D721Med (cell line): ENCODE results near the gene SPINK1.

ENCODE experiments used
- DNase-seq: peaks from one replicate; pipeline ENCODE4 v3.0.0; 2011; ENCODE audit warnings: low spot score; ENCODE audit not compliant: insufficient read length
- FAIRE-seq: peaks from 2 replicates; lab custom pipeline; 2011; peaks lifted over from hg19 to GRCh38; lab: Jason Lieb, UNC
- CTCF ChIP-seq: IDR thresholded peaks from 2 replicates; pipeline ENCODE4 v1.5.1; 2012; ENCODE audit warnings: mild to moderate bottlenecking, control low read depth; ENCODE audit not compliant: insufficient read depth; ENCODE audit errors: missing control alignments

Gene SPINK1

GRCh38 chr5:147857302-147858129 lies 26.0 kb upstream of the SPINK1 start:
- TF ChIP-seq CTCF, result peak; percentile 87
- FAIRE-seq (peak; percentile 48), DNase-seq (no peak)

- FAIRE-seq (no peak), DNase-seq (no peak)
- TF ChIP-seq CTCF, result no peak
Observed at GRCh38 chr5:147856801-147857200, 25.3 kb upstream of the SPINK1 start.

- DNase-seq, result no peak
- FAIRE-seq, result no peak
- TF ChIP-seq CTCF, result no peak
Observed at GRCh38 chr5:147855774-147856069, 24.3 kb upstream of the SPINK1 start.

GRCh38 chr5:147854894-147855773 lies 23.7 kb upstream of the SPINK1 start:
- no peak for DNase-seq
- no peak for FAIRE-seq
- no peak for TF ChIP-seq CTCF

- TF ChIP-seq CTCF, result no peak
- FAIRE-seq (no peak), DNase-seq (no peak)
Observed at GRCh38 chr5:147854331-147854730, 22.9 kb upstream of the SPINK1 start.

GRCh38 chr5:147853372-147853987 lies 22.0 kb upstream of the SPINK1 start:
- DNase-seq, result no peak
- FAIRE-seq, result no peak
- no peak for TF ChIP-seq CTCF
